AML-193 (cell line): Measurements from ENCODE around the gene FHIP1A.
"Not testable (repeated sequence)": the region's sequence is repeated elsewhere in the genome, so short reads cannot be mapped to it uniquely, and the experiment has no call there.

Experiments used
- DNase-seq, 2 experiments: peaks; one replicate each; lab custom pipeline; 2025; lab: John Stamatoyannopoulos, UW

The FHIP1A gene

GRCh38 chr4:151408630-151409469 is at the start of gene FHIP1A:
TSS of gene FHIP1A (plus strand) at chr4:151409176. CDS start at chr4:151566260, 157,084 bp downstream.
- no peak for DNase-seq

- no peak for DNase-seq
These were observed 49.4 kb upstream of the FHIP1A start for GRCh38 chr4:151359576-151359975.

GRCh38 chr4:151361126-151361525 is 47.9 kb upstream of the FHIP1A start:
- no peak for DNase-seq

GRCh38 chr4:151361966-151362365 is 47.0 kb upstream of the FHIP1A start:
- no peak for DNase-seq

GRCh38 chr4:151362404-151363164 is 46.4 kb upstream of the FHIP1A start:
- peak; percentile 54 to 67 for DNase-seq

GRCh38 chr4:151376540-151376939 is 32.4 kb upstream of the FHIP1A start:
- no peak for DNase-seq

- no peak for DNase-seq
These were observed 19.7 kb upstream of the FHIP1A start for GRCh38 chr4:151389311-151389710.

- not testable (repeated sequence) for DNase-seq
These were observed 19.2 kb upstream of the FHIP1A start for GRCh38 chr4:151389799-151390198.

- DNase-seq = no peak
These were observed 13.1 kb upstream of the FHIP1A start for GRCh38 chr4:151395873-151396272.

GRCh38 chr4:151400343-151400742 is 8.6 kb upstream of the FHIP1A start:
- no peak for DNase-seq

GRCh38 chr4:151401739-151402138 is 7.2 kb upstream of the FHIP1A start:
- no peak for DNase-seq

GRCh38 chr4:151402145-151402865 is 6.7 kb upstream of the FHIP1A start:
- no peak for DNase-seq

GRCh38 chr4:151403656-151404055 is 5.3 kb upstream of the FHIP1A start:
- DNase-seq = peak; percentile 85 to 94

- DNase-seq = not testable (repeated sequence)
These were observed 4.2 kb upstream of the FHIP1A start for GRCh38 chr4:151404802-151405201.

GRCh38 chr4:151407018-151407417 is 2.0 kb upstream of the FHIP1A start:
- no peak for DNase-seq

GRCh38 chr4:151407466-151408379 is 1.3 kb upstream of the FHIP1A start:
- peak; percentile 77 to 83 for DNase-seq

GRCh38 chr4:151408380-151408629 is 671 bp upstream of the FHIP1A start:
- DNase-seq = no peak

GRCh38 chr4:151409470-151410313 is 716 bp downstream of the FHIP1A start:
- peak; percentile 15 to 17 for DNase-seq

- DNase-seq = no peak
These were observed 7.0 kb downstream of the FHIP1A start for GRCh38 chr4:151415978-151416377.

GRCh38 chr4:151417164-151417571 is 8.2 kb downstream of the FHIP1A start:
- DNase-seq = no peak
